SK-N-SH (cell line): ENCODE measurements around the gene FNDC3B.

Experiments used
- GABPA ChIP-seq: IDR thresholded peaks from 2 replicates; pipeline ENCODE4 v1.4.0; 2012; ENCODE audit warnings: low read depth, mild to moderate bottlenecking
- JUND ChIP-seq: IDR thresholded peaks from 2 replicates; pipeline ENCODE4 v1.4.0; 2012
- POLR2AphosphoS5 ChIP-seq: IDR thresholded peaks from 2 replicates; pipeline ENCODE4 v1.6.1; 2012; ENCODE audit warnings: low read depth, low read length
- TAF1 ChIP-seq: IDR thresholded peaks from 2 replicates; pipeline ENCODE4 v1.6.1; 2012; ENCODE audit warnings: low read depth, mild to moderate bottlenecking, low read length, moderate library complexity, borderline replicate concordance
- TF ChIP-seq, protein P1 (sequence below): IDR thresholded peaks from 2 replicates; pipeline ENCODE4 v1.4.0; 2012; ENCODE audit warnings: low read depth, borderline replicate concordance
- TF ChIP-seq, protein P2 (sequence below): fragments of 200-600 bp; sonication (generic); IDR thresholded peaks from 2 replicates; pipeline ENCODE4 v1.6.1; 2017; ENCODE audit warnings: antibody characterized with exemption, mild to moderate bottlenecking, moderate library complexity
- TF ChIP-seq, protein P3 (sequence below): IDR thresholded peaks from 2 replicates; pipeline ENCODE4; 2012
- TF ChIP-seq, protein P4 (sequence below): fragments of 150-350 bp; IDR thresholded peaks from 2 replicates; pipeline ENCODE4 v1.6.1; 2016; ENCODE audit warnings: mild to moderate bottlenecking, low read depth, low read length
- TF ChIP-seq, protein P5 (sequence below): IDR thresholded peaks from 2 replicates; pipeline ENCODE4 v1.6.1; 2012; ENCODE audit warnings: mild to moderate bottlenecking, low read depth, low read length, moderate library complexity

DNA sequence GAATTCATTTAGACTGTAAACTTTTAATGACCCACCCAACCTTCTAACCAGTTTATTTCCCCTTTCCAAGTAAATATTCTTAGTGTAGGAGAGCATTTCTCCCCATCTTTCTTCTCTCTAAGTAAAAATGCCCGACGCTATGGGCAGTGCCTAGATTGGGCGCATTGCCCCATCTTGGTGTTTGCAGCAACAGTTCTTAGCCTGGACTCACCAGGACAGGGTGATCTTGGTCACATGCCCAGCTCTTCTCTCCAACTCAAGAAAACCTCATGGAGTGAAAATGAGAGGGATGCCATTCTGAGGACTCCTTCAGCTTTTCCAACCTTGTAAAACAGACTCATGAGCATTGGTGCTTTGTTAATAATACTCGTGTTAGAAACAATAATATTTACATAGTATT is 332.2 kb downstream of the FNDC3B start:
- no peak for TF ChIP-seq JUND
- TF ChIP-seq, protein P1, sequence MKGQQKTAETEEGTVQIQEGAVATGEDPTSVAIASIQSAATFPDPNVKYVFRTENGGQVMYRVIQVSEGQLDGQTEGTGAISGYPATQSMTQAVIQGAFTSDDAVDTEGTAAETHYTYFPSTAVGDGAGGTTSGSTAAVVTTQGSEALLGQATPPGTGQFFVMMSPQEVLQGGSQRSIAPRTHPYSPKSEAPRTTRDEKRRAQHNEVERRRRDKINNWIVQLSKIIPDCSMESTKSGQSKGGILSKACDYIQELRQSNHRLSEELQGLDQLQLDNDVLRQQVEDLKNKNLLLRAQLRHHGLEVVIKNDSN: no peak
- no peak for TF ChIP-seq GABPA
- TF ChIP-seq, protein P2, sequence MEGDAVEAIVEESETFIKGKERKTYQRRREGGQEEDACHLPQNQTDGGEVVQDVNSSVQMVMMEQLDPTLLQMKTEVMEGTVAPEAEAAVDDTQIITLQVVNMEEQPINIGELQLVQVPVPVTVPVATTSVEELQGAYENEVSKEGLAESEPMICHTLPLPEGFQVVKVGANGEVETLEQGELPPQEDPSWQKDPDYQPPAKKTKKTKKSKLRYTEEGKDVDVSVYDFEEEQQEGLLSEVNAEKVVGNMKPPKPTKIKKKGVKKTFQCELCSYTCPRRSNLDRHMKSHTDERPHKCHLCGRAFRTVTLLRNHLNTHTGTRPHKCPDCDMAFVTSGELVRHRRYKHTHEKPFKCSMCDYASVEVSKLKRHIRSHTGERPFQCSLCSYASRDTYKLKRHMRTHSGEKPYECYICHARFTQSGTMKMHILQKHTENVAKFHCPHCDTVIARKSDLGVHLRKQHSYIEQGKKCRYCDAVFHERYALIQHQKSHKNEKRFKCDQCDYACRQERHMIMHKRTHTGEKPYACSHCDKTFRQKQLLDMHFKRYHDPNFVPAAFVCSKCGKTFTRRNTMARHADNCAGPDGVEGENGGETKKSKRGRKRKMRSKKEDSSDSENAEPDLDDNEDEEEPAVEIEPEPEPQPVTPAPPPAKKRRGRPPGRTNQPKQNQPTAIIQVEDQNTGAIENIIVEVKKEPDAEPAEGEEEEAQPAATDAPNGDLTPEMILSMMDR: no peak
- TF ChIP-seq, protein P3, sequence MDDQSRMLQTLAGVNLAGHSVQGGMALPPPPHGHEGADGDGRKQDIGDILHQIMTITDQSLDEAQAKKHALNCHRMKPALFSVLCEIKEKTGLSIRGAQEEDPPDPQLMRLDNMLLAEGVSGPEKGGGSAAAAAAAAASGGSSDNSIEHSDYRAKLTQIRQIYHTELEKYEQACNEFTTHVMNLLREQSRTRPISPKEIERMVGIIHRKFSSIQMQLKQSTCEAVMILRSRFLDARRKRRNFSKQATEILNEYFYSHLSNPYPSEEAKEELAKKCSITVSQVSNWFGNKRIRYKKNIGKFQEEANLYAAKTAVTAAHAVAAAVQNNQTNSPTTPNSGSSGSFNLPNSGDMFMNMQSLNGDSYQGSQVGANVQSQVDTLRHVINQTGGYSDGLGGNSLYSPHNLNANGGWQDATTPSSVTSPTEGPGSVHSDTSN: no peak
- TF ChIP-seq, protein P4, sequence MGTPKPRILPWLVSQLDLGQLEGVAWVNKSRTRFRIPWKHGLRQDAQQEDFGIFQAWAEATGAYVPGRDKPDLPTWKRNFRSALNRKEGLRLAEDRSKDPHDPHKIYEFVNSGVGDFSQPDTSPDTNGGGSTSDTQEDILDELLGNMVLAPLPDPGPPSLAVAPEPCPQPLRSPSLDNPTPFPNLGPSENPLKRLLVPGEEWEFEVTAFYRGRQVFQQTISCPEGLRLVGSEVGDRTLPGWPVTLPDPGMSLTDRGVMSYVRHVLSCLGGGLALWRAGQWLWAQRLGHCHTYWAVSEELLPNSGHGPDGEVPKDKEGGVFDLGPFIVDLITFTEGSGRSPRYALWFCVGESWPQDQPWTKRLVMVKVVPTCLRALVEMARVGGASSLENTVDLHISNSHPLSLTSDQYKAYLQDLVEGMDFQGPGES: no peak
- no peak for TF ChIP-seq TAF1
- TF ChIP-seq, protein P5, sequence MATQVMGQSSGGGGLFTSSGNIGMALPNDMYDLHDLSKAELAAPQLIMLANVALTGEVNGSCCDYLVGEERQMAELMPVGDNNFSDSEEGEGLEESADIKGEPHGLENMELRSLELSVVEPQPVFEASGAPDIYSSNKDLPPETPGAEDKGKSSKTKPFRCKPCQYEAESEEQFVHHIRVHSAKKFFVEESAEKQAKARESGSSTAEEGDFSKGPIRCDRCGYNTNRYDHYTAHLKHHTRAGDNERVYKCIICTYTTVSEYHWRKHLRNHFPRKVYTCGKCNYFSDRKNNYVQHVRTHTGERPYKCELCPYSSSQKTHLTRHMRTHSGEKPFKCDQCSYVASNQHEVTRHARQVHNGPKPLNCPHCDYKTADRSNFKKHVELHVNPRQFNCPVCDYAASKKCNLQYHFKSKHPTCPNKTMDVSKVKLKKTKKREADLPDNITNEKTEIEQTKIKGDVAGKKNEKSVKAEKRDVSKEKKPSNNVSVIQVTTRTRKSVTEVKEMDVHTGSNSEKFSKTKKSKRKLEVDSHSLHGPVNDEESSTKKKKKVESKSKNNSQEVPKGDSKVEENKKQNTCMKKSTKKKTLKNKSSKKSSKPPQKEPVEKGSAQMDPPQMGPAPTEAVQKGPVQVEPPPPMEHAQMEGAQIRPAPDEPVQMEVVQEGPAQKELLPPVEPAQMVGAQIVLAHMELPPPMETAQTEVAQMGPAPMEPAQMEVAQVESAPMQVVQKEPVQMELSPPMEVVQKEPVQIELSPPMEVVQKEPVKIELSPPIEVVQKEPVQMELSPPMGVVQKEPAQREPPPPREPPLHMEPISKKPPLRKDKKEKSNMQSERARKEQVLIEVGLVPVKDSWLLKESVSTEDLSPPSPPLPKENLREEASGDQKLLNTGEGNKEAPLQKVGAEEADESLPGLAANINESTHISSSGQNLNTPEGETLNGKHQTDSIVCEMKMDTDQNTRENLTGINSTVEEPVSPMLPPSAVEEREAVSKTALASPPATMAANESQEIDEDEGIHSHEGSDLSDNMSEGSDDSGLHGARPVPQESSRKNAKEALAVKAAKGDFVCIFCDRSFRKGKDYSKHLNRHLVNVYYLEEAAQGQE: no peak
- TF ChIP-seq POLR2AphosphoS5: no peak
